Left ventricle myocardium inferior (tissue), 1 donor: ENCODE results near the gene WNT4. TPM values are rescaled to one million over a fixed set of nuclear protein-coding genes. Genes with fewer than 3 reads are reported as not detected.

Experiments
- DNase-seq: peaks from one replicate; pipeline ENCODE4 v3.0.0-alpha.2; 2020
- H3K27ac ChIP-seq: fragments of 200-600 bp; replicated peaks from 2 replicates; pipeline ENCODE4 v1.8.0; 2021
- H3K27me3 ChIP-seq: fragments of 200-600 bp; 2 replicates; pipeline ENCODE4 v1.8.0; 2021; ENCODE audit warnings: low read depth
- H3K36me3 ChIP-seq: fragments of 200-600 bp; 2 replicates; pipeline ENCODE4 v1.8.0; 2021
- H3K4me1 ChIP-seq: fragments of 200-600 bp; 2 replicates; pipeline ENCODE4 v1.8.0; 2021
- H3K4me3 ChIP-seq: fragments of 200-600 bp; 2 replicates; pipeline ENCODE4 v1.8.0; 2021; ENCODE audit warnings: mild to moderate bottlenecking, moderate library complexity
- H3K9me3 ChIP-seq: fragments of 200-600 bp; replicated peaks from 2 replicates; pipeline ENCODE4 v1.8.0; 2021
- CTCF ChIP-seq: fragments of 200-600 bp; IDR thresholded peaks from 2 replicates; pipeline ENCODE4 v1.8.0; 2021; ENCODE audit warnings: antibody characterized with exemption, mild to moderate bottlenecking, borderline replicate concordance
- intact Hi-C: fragments of 100-400 bp; cut with micrococcal nuclease; formaldehyde crosslinking; loops from one replicate; pipeline ENCODE4 v1.11.0; 2022
- total RNA-seq: library from RNA; stranded (reverse); fragmentation: NEBNext Ultra II Directional; extraction: Animal tissue kit (Norgen Biotek cat#: 25700); gene quantifications from one replicate; pipeline ENCODE4 v1.2.1, GENCODE V29; 2021
- donor health status: DM: no; HTN: yes; CAD: no; lungs with severe emphysema.

WNT4 gene
- total RNA-seq, 1 donor from 2014 or later = not detected

GRCh38 chr1:22108339-22109105 is 34.4 kb downstream of the WNT4 start:
- intact Hi-C loops = no loop called here
- Histone ChIP-seq H3K4me3 (no peak overlapping the region), H3K4me1 (peaks cover 46% of the 10 kb centered on the region), H3K9me3 (no peaks in the 10 kb centered on the region), H3K27me3 (no peaks in the 10 kb centered on the region), H3K36me3 (no peaks in the 10 kb centered on the region), H3K27ac (no peak overlapping the region)
- no peak for TF ChIP-seq CTCF
- no peak for DNase-seq

GRCh38 chr1:22107126-22107525 is 35.8 kb downstream of the WNT4 start:
- Histone ChIP-seq H3K27me3 (no peaks in the 10 kb centered on the region), H3K27ac (no peak overlapping the region), H3K36me3 (no peaks in the 10 kb centered on the region), H3K4me1 (peaks cover 41% of the 10 kb centered on the region), H3K9me3 (no peaks in the 10 kb centered on the region), H3K4me3 (no peak overlapping the region)
- TF ChIP-seq CTCF = no peak
- DNase-seq = no peak
- intact Hi-C loops = no loop called here

GRCh38 chr1:22105611-22106207 is 37.2 kb downstream of the WNT4 start:
- peak; percentile 84 for TF ChIP-seq CTCF
- Histone ChIP-seq H3K27ac (no peak overlapping the region), H3K4me1 (peaks cover 43% of the 10 kb centered on the region), H3K9me3 (no peaks in the 10 kb centered on the region), H3K4me3 (no peak overlapping the region), H3K27me3 (no peaks in the 10 kb centered on the region), H3K36me3 (no peaks in the 10 kb centered on the region)
- no peak for DNase-seq
- intact Hi-C loops = no loop called here

GRCh38 chr1:22104865-22105437 is 37.9 kb downstream of the WNT4 start:
- no peaks in the 10 kb centered on the region for H3K36me3 ChIP-seq

GRCh38 chr1:22104094-22104493 is 38.8 kb downstream of the WNT4 start:
- Histone ChIP-seq H3K4me3 (no peak overlapping the region), H3K9me3 (no peaks in the 10 kb centered on the region), H3K27ac (no peak overlapping the region), H3K4me1 (peaks cover 50% of the 10 kb centered on the region), H3K36me3 (peaks cover 2% of the 10 kb centered on the region), H3K27me3 (no peaks in the 10 kb centered on the region)
- DNase-seq = no peak
- TF ChIP-seq CTCF = no peak
- intact Hi-C loops = no loop called here

More at GRCh38 chr1:22104865-22105437, 37.9 kb downstream of the WNT4 start:
- no peaks in the 10 kb centered on the region for H3K9me3 ChIP-seq
- no peaks in the 10 kb centered on the region for H3K27me3 ChIP-seq
- intact Hi-C loops = no loop called here
- H3K4me1 ChIP-seq = peaks cover 50% of the 10 kb centered on the region
- no peak overlapping the region for H3K27ac ChIP-seq
- DNase-seq = no peak
- no peak for TF ChIP-seq CTCF
- H3K4me3 ChIP-seq = no peak overlapping the region
